IPS DF 4.7 (cell line): Measurements from ENCODE around the gene CHST10.
A peak's percentile ranks its signal among the peaks of the same experiment; 100 is the strongest.
"Not testable (repeated sequence)": the region's sequence is repeated elsewhere in the genome, so short reads cannot be mapped to it uniquely, and the experiment has no call there.

ENCODE experiments used
- DNase-seq: peaks from one replicate; pipeline ENCODE4 v3.0.0-alpha.2; 2013; ENCODE audit warnings: low spot score; ENCODE audit errors: extremely low read depth

The CHST10 gene

DNA sequence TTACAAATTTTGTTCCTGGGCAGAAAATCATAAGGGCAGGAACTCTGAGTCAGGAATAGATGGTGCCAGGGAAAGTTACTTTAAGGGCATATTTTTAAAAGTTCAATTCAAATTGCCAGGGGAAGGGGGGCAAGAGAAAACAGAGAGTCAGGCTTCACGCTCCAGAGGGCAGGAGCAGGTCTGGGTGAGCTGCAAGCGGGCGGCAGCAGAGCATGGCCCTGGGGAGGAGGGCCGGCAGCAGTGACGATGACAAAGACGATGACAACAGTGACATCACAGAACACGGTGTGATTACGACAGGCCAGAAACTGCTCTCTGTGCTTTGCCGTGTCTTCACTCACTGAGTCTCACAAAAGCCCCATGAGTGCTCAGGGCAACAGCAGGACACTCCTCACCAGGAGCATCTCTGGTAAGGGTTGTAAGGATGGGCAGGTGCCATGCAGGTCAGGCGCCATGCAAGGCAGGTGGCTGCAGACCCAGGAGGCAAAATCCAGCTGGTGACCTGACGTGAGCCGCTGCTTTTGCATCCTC lies 23.3 kb downstream of the CHST10 start:
- DNase-seq = no peak

DNA sequence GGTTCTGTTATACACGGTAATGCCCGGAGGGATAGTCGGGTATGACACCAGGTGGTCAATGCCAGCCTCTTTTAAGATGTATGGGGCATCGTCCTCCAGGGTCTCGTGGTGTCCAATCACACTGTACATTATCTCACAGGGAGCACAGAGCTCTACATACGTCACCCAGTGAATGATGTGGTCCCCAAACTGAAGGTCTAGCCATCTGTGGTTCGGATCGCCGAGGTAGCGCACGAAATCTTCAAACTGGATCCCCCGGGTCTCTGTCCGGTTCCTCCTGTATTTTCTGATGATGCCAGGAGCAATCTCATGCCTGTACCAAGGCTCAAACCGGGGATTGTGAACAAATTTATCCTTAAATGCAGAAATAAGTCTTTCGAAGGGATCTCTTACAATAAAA lies 24.1 kb downstream of the CHST10 start:
- DNase-seq = no peak

DNA sequence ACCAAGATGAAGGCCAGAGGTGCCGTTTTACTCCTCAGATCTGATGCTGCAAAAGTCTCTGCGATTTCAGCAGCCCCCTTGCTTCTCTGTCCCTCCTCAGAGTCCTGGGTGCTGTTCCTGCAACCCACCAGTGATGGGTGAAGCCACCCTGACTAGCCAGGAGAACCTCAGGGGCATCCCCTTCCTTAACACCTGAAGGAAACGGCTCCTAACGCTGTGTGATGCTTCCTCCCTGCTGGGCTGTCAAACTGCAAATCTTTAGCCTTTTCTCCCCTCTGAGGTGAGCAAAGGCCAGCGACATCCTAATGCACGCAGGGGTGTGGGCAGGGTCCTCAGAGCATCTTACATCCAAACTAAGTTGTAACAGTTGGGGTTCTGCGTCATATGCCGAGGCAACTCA lies 24.8 kb downstream of the CHST10 start:
- DNase-seq = no peak

- DNase-seq = no peak
Observed at GRCh38 chr2:100391735-100392515, 25.5 kb downstream of the CHST10 start.

DNA sequence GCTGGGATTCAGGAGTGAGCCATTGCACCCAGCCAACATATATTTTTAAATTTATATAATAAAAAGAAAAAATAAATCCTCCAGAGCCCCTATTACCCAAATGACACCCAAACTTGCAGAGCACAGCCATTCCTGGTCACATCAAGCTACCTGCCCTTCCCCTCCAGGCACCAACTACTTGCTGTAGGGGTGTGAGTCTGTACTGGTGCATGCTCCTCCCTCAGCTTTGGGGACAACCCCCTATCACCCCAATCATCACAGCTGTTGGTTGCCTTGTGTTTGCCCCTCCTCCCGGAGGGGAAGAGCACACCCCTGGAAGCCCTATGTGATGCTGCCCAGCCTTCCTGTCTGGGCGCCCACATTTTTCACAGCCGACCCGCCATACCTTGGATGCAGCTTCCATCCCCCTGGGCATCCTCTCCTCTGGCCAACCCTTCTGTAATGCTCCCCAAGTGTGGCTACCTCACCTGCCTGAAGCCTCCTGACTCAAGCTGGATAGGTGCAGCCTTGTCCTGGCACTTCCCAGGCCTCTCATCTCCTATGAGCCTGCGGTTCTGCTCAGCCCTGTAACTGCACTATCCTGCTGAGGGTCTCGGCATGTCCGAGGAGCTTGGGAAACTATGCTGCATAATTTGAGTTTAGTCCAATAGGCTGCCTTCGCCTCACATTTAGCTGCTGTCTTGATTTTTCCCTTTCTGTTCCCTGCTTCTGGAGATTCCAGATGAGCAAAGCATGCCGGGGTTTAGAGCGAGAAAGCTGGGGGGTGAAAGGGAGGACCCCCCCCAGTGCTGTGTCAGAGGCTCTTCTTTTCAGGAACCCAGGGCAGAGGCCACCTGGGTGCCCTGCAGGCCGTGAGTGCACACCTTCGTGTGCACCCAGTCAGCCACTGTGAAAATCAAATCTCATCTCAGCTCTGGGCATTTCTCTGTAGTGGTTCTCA lies 27.2 kb downstream of the CHST10 start:
- no peak for DNase-seq

- DNase-seq = no peak
Observed at GRCh38 chr2:100388703-100389102, 28.8 kb downstream of the CHST10 start.

DNA sequence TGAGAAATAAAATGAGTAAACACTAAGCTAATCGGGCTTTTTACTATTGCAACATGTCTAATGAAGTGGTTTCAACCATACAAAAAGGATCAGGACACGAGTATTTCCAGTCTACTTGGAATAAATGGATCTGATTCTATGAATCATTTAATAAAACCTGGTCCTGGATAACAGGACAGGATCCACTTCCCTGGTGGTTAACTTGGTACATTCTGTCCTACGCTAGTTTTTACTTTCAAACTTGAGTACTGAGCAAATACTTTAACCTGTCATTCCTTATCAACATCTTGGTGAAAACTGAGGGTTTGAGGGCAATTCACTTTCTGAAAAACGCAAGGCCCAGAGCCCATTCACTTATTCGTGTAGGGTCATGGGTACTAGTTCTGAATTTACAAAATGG lies 33.5 kb downstream of the CHST10 start:
- DNase-seq = no peak

GRCh38 chr2:100383306-100383705 lies 34.2 kb downstream of the CHST10 start:
- no peak for DNase-seq

GRCh38 chr2:100381240-100381639 lies 36.2 kb downstream of the CHST10 start:
- peak; percentile 84 for DNase-seq

DNA sequence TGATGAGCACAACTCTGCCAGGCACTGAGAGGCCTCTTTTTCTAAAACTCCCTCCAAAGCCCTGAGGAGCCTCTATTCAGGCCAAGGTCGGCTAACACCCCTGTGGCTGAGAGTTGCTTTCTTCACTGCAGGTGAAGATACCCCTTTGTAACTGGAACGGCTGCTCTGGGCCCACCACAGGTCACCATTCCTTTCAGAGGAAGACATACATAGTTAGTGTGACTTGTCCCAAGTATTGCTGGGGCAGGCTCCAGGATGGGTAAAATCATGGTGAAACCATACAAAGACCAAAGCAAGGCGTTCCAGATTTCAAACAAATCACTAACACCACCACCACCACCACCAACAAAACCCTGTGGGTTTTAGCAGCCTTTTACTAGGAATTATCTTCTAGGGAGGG lies 36.8 kb downstream of the CHST10 start:
- DNase-seq = no peak

GRCh38 chr2:100376836-100377235 lies 40.6 kb downstream of the CHST10 start:
- DNase-seq = no peak

DNA sequence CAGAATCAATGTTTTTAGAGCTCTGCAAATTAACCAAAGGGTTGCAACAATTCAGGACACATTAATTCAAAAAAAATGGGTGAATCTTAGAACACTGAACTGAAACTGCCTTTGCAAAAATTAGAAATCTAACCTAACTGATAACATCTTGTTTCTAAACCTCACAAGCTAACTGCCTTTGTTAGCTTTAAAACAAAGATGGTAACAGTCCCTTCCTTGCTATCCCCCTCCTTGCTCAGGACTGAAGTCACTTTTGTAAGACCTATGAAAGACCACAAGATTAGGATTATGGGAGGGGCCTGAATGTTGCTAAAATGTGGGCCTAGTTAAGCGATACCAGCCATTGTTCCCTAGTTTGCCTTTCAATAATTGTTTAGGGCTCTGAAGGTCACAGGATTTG lies 50.3 kb downstream of the CHST10 start:
- no peak for DNase-seq

GRCh38 chr2:100365434-100365833 lies 52.0 kb downstream of the CHST10 start:
- no peak for DNase-seq

DNA sequence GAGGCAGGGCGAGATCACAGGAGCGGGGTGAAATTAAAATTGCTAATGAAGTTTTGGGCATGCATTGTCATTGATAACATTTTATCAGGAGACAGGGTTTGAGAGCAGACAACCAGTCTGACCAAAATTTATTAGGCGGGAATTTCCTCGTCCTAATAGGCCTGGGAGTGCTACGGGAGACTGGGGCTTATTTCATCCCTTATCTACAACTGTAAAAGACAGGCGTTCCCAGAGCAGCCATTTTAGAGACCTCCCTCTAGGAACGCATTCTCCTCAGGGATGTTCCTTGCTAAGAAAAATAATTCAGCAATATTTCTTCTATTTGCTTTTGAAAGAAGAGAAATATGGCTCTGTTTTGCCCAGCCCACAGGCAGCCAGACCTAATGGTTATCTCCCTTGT lies 55.2 kb downstream of the CHST10 start:
- DNase-seq = not testable (repeated sequence)

DNA sequence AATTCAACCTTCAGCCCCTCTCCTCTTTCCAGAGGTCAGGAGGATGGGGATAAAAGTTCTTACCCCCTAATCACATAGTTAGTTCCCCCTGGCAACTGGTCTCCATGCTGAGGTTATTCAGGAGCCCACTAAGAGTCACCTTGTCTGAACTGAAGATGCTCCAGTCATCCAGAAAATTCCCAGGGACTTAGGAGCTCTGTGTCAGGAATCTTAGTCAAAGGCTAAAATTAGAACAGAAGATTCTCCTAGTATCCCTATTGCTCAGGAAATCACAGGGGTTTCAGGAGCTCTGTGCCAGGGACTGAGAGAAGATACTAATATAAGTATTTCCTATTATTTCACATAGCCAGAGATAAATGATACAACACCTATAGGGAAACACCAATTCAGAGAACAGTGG lies 57.9 kb downstream of the CHST10 start:
- no peak for DNase-seq

DNA sequence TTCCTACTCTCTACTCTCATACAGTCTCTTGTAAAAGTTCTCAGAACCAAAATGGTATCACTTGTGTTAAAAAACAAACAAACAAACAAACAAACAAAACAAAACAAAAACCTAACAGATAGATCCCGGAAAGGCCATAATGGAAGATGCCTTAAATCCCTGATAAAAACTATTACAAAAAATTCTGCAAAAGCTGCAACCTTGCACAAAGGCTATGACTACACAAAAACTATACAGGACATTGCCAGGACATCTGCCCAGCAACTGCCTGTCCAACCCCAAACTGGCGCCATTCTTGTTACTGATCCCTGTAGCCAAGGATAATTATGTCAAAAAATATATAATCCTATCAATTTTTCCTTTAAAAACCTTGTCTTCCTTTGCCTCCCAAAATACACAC lies 58.9 kb downstream of the CHST10 start:
- DNase-seq = no peak

DNA sequence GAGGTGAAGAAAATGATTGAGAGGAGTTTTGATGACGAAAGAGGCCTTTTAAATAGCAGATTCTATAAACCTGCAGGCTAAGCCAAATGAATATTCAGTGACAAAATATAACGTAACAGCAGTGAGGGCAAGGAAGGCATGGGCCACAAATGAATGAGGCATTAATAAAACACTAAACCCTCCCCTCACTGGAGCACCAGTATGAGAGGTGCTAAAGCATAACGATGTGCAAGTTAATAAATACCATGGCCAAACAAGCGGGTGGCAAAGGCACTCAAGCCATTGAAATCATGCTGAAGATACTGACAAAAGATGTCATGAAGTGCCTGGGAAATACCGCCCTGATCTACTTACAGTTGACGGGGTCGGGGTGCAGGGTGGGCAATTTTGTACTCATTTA lies 64.9 kb downstream of the CHST10 start:
- DNase-seq = no peak

DNA sequence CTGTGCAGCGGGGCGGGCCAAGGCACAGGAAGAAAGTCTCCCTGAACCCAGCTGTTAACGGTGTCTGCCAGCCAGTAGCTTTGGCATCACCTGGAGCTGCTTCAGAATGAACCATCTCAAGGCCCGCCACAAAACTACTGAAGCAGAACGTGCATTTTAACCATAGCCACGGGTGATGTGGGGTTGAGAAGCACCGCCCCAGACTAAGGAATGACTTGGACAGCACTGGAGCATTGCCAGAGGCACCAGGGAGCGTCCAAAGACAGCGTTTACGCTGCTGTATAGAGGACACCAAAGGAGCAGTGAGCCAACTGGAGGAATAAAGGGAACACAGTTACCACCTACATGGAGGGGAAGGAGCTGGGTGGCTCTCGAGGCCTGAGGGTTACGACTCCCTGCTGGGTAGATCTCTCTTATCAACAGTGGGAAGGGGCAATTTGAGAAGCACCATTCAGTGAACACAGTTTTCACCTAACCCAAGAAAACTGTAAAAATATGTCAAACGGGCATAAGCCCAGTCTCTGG lies 66.7 kb downstream of the CHST10 start:
- DNase-seq = no peak

DNA sequence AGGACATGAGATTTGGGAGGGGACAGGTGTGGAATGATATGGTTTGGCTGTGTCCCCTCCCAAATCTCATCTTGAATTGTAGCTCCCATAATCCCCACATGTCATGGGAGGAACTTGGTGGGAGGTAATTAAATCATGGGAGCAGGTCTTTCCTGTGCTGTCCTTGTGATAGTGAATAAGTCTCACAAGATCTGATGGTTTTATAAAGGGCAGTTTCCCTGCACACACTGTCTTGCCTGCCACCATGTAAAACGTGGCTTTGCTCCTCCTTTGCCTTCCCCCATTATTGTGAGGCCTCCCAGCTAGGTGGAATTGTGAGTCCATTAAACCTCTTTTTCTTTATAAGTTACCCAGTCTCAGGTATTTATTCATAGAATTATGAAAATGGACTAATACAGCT lies 72.3 kb downstream of the CHST10 start:
- not testable (repeated sequence) for DNase-seq

GRCh38 chr2:100344433-100344832 lies 73.0 kb downstream of the CHST10 start:
- no peak for DNase-seq

DNA sequence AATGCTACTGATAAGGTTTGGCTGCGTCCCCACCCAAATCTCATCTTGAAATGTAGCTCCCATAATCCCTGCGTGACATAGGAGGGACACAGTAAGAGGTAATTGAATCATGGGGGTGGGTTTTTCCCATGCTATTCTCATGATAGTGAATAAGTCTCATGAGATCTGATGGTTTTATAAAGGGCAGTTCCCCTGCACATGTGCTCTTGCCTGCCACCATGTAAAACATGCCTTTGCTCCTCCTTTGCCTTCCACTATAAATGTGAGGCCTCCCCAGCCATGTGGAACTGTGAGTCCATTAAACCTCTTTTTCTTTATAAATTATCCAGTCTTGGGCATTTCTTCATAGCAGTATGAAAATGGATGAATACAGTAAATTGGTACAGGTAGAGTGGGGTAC lies 75.0 kb downstream of the CHST10 start:
- not testable (repeated sequence) for DNase-seq
